Fibroblast of lung (primary cell): Measurements from ENCODE around the gene CPSF3. TPM values are rescaled to one million over a fixed set of nuclear protein-coding genes. Genes with fewer than 3 reads are reported as not detected.

ENCODE experiments used
- DNase-seq, 2 donors: peaks; one replicate each; pipeline versions ENCODE4 v3.0.0 to v3.0.0-alpha.2; 2010; ENCODE audit warnings: low read depth in 2 of 2
- H2AFZ ChIP-seq: 2 replicates; pipeline ENCODE4 v1.5.1; 2012; ENCODE audit warnings: low read length, control low read depth, inconsistent platforms
- H3K27ac ChIP-seq: 2 replicates; pipeline ENCODE4 v1.5.1; 2011; ENCODE audit warnings: low read length, control low read depth; ENCODE audit not compliant: insufficient read depth
- H3K27me3 ChIP-seq: 2 replicates; pipeline ENCODE4 v1.5.1; 2011; ENCODE audit warnings: mild to moderate bottlenecking, low read length; ENCODE audit not compliant: control insufficient read depth, insufficient read depth
- H3K36me3 ChIP-seq: 2 replicates; pipeline ENCODE4 v1.5.1; 2011; ENCODE audit warnings: low read length; ENCODE audit not compliant: control insufficient read depth, insufficient read depth
- H3K4me1 ChIP-seq: 2 replicates; pipeline ENCODE4 v1.5.1; 2011; ENCODE audit warnings: low read length; ENCODE audit not compliant: control insufficient read depth, insufficient read depth; ENCODE audit errors: extremely low read depth
- H3K4me2 ChIP-seq: 2 replicates; pipeline ENCODE4 v1.5.1; 2011; ENCODE audit warnings: low read length, control low read depth; ENCODE audit not compliant: insufficient read depth; ENCODE audit errors: extremely low read depth
- H3K4me3 ChIP-seq, 4 experiments: fragments of 200-600 bp in 1 of 4; sonication (generic) in 1 of 4; replicated peaks in 1 of 4; 2 replicates each; pipeline ENCODE4 v1.5.1; 2011 to 2016; ENCODE audit warnings: low read length in 4 of 4, low read depth in 3 of 4, mild to moderate bottlenecking in 3 of 4, control low read depth in 2 of 4, inconsistent platforms in 1 of 4, mixed read lengths in 1 of 4; ENCODE audit not compliant: insufficient read depth in 1 of 4; ENCODE audit errors: control extremely low read depth in 1 of 4
- H3K79me2 ChIP-seq: 2 replicates; pipeline ENCODE4 v1.5.1; 2012; ENCODE audit warnings: mild to moderate bottlenecking, low read length, inconsistent platforms; ENCODE audit not compliant: control insufficient read depth, insufficient read depth
- H3K9ac ChIP-seq: 2 replicates; pipeline ENCODE4 v1.5.1; 2011; ENCODE audit warnings: mild to moderate bottlenecking, low read length, control low read depth; ENCODE audit not compliant: insufficient read depth
- H3K9me3 ChIP-seq: 2 replicates; pipeline ENCODE4 v1.5.1; 2012; ENCODE audit warnings: low read depth, low read length; ENCODE audit not compliant: control insufficient read depth, insufficient read depth
- H4K20me1 ChIP-seq: 2 replicates; pipeline ENCODE4 v1.5.1; 2011; ENCODE audit warnings: low read length; ENCODE audit not compliant: control insufficient read depth, insufficient read depth; ENCODE audit errors: extremely low read depth
- EZH2 ChIP-seq: IDR thresholded peaks from 2 replicates; pipeline ENCODE4 v1.5.1; 2012; ENCODE audit warnings: low read length, control low read depth, mild to moderate bottlenecking; ENCODE audit errors: missing control alignments
- polyA plus RNA-seq, 2 donors: library from polyadenylated mRNA; depleted of rRNA in 1 of 2; stranded (reverse) in 1 of 2; unstranded in 1 of 2; fragments of >200 nt; gene quantifications; 2 replicates each; pipeline ENCODE4 v1.2.1, GENCODE V29; 2011 to 2012; ENCODE audit warnings: missing spikeins in 1 of 2
- total RNA-seq: library from RNA; depleted of rRNA; stranded (reverse); fragments of >200 nt; gene quantifications from 2 replicates; pipeline ENCODE4 v1.2.1, GENCODE V29; 2014
- TF ChIP-seq, protein P1 (sequence below), 2 donors: IDR thresholded peaks in 1 of 2; conservative IDR thresholded peaks in 1 of 2; 1 replicate in 1 of 2; 2 replicates in 1 of 2; pipeline ENCODE4 v1.5.1; 2011 to 2012; ENCODE audit warnings: low read length in 2 of 2, control low read depth in 1 of 2, inconsistent platforms in 1 of 2, low read depth in 1 of 2, mild to moderate bottlenecking in 1 of 2

Gene CPSF3
- total and polyA plus RNA-seq, 2 donors (not counting 1 experiment from before 2014, with no cell fraction given) = 48.6 to 53.0 TPM

DNA sequence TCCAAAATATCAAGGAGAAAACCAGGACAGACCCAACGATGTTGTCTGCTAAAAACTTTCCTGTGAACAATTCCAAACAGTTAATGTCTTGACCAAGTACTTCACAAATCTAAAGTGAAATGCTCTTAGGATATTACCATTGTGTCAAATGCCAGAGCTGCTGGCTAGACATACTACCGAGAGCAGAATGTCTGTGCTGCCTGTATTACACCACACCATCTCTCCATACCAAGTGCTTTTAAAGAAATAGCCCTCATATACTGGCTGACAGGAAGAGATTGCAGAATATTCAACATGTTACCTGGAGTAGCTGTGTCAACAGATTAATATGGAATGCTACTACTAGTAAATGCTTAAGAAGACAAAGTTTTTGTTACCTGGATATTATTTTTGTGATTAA is 69.5 kb downstream of the CPSF3 start:
- Histone ChIP-seq H3K36me3 (peaks cover 22% of the 10 kb centered on the region), H3K27ac (no peak overlapping the region)

GRCh38 chr2:9493478-9493877 is 70.0 kb downstream of the CPSF3 start:
- DNase-seq = no peak
- H3K9me3 ChIP-seq = no peaks in the 10 kb centered on the region
- H2AFZ ChIP-seq = no peak overlapping the region
- H4K20me1 ChIP-seq = no peaks in the 10 kb centered on the region
- no peak overlapping the region for H3K27ac ChIP-seq
- H3K36me3 ChIP-seq = peaks cover 20% of the 10 kb centered on the region
- no peaks in the 10 kb centered on the region for H3K79me2 ChIP-seq
- H3K4me1 ChIP-seq = no peaks in the 10 kb centered on the region
- TF ChIP-seq, protein P1, sequence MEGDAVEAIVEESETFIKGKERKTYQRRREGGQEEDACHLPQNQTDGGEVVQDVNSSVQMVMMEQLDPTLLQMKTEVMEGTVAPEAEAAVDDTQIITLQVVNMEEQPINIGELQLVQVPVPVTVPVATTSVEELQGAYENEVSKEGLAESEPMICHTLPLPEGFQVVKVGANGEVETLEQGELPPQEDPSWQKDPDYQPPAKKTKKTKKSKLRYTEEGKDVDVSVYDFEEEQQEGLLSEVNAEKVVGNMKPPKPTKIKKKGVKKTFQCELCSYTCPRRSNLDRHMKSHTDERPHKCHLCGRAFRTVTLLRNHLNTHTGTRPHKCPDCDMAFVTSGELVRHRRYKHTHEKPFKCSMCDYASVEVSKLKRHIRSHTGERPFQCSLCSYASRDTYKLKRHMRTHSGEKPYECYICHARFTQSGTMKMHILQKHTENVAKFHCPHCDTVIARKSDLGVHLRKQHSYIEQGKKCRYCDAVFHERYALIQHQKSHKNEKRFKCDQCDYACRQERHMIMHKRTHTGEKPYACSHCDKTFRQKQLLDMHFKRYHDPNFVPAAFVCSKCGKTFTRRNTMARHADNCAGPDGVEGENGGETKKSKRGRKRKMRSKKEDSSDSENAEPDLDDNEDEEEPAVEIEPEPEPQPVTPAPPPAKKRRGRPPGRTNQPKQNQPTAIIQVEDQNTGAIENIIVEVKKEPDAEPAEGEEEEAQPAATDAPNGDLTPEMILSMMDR (conservative IDR thresholded peaks at IDR 0.05 in 1 of 2, IDR thresholded peaks at IDR 0.05 in 1 of 2; ENCODE audit: low read depth in 1 of 2, low read length in 2 of 2) = no peak
- no peak for TF ChIP-seq EZH2
- H3K9ac ChIP-seq = no peak overlapping the region
- H3K27me3 ChIP-seq = no peaks in the 10 kb centered on the region
- no peak overlapping the region for H3K4me3 ChIP-seq
- no peak overlapping the region for H3K4me2 ChIP-seq

More for the DNA sequence above, 69.5 kb downstream of the CPSF3 start:
- Histone ChIP-seq H2AFZ (no peak overlapping the region), H3K4me2 (no peak overlapping the region), H3K27me3 (no peaks in the 10 kb centered on the region), H3K4me1 (no peaks in the 10 kb centered on the region), H3K4me3 (no peak overlapping the region), H3K9ac (no peak overlapping the region), H4K20me1 (no peaks in the 10 kb centered on the region), H3K9me3 (no peaks in the 10 kb centered on the region), H3K79me2 (no peaks in the 10 kb centered on the region)
- DNase-seq = no peak
- no peak for TF ChIP-seq EZH2
- TF ChIP-seq, protein P1 (conservative IDR thresholded peaks at IDR 0.05 in 1 of 2, IDR thresholded peaks at IDR 0.05 in 1 of 2; ENCODE audit: low read depth in 1 of 2, low read length in 2 of 2) = no peak

DNA sequence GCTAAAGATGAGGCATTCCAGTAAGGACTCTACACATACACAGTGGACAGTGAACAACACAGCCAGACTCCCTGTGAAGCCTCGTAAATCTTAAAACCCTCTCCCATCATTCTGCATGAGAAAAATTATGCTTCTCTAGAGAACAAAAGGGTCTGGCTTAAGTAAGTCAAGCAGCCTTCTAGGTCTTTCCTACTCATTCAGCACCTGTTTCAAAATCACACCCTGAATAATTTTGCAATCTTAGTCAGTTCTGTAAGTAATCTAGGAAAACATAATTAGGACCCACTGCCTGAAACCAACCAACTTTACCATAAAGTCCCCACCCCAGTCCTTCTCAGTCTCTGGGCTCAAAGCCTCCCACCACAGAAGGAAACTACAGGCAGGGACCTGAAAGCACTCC is 70.6 kb downstream of the CPSF3 start:
- Histone ChIP-seq H4K20me1 (no peaks in the 10 kb centered on the region), H3K9ac (no peak overlapping the region), H3K4me3 (no peak overlapping the region), H2AFZ (no peak overlapping the region), H3K9me3 (no peaks in the 10 kb centered on the region), H3K27me3 (no peaks in the 10 kb centered on the region), H3K27ac (no peak overlapping the region), H3K79me2 (no peaks in the 10 kb centered on the region), H3K36me3 (peaks cover 20% of the 10 kb centered on the region), H3K4me2 (no peak overlapping the region), H3K4me1 (no peaks in the 10 kb centered on the region)
- TF ChIP-seq, protein P1 (conservative IDR thresholded peaks at IDR 0.05 in 1 of 2, IDR thresholded peaks at IDR 0.05 in 1 of 2; ENCODE audit: low read depth in 1 of 2, low read length in 2 of 2) = no peak
- DNase-seq = no peak
